ENCODE results near the gene CENPX. TPM values are rescaled to one million over a fixed set of nuclear protein-coding genes. Genes with fewer than 3 reads are reported as not detected.
A peak's percentile ranks its signal among the peaks of the same experiment; 100 is the strongest.

The CENPX gene
- polyA plus RNA-seq, 4 donors = 43.4 to 241 (median 122) TPM

DNA sequence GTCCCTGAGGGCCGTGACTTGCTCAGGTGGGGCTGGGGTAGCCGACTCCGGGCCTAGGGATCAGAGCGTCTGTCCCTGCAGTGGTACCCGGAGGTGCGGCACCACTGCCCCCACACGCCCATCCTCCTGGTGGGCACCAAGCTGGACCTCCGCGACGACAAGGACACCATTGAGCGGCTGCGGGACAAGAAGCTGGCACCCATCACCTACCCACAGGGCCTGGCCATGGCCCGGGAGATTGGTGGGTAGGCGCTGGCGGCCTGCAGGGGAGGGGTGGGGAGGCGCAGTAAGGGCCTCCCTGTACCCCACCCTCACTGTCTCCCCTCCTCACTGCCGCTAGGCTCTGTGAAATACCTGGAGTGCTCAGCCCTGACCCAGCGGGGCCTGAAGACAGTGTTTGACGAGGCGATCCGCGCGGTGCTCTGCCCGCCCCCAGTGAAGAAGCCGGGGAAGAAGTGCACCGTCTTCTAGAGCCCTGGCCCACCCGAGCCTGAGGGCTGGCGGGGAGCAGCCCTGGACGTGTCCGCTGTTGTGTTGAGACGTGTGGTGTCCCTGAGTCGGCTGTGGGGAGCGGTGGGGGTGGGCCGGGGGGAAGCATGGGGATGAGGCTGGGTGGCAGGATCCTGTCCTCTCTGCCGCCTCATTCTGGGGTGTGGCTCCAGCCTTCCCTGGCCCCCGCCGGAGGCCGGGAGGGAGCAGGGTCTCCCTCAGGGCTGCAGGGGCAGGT is 10.8 kb upstream of the CENPX start:
- peaks cover 7 to 32% (median 9%) of the 10 kb centered on the region in 3 donors for H3K4me1 ChIP-seq (ENCODE audit: control insufficient read depth in 3 of 3, insufficient read depth in 2 of 3, low read depth in 1 of 3, low read length in 2 of 3)
- H3K27me3 ChIP-seq (ENCODE audit: control insufficient read depth in 3 of 3, insufficient read depth in 3 of 3, low read length in 3 of 3) = no peaks in the 10 kb centered on the region
- peaks cover 0 to 51% (median 0%) of the 10 kb centered on the region in 3 donors for H3K36me3 ChIP-seq (ENCODE audit: control insufficient read depth in 3 of 3, insufficient read depth in 2 of 3, low read depth in 1 of 3, low read length in 3 of 3)
- DNase-seq (no peak), FAIRE-seq (no peak)
- 93 to 95% (median 94%) methylated on average over 36 to 38 of the region's 38 CpGs for WGBS, 3 donors
- no peak overlapping the region for H3K27ac ChIP-seq (ENCODE audit: low read depth in 1 of 3, low read length in 2 of 3)
- no peak overlapping the region for H3K4me3 ChIP-seq (ENCODE audit: low read depth in 1 of 3, low read length in 3 of 3)
- no peaks in the 10 kb centered on the region for H3K9me3 ChIP-seq (ENCODE audit: control insufficient read depth in 2 of 2, insufficient read depth in 1 of 2, low read depth in 1 of 2, low read length in 1 of 2)

DNA sequence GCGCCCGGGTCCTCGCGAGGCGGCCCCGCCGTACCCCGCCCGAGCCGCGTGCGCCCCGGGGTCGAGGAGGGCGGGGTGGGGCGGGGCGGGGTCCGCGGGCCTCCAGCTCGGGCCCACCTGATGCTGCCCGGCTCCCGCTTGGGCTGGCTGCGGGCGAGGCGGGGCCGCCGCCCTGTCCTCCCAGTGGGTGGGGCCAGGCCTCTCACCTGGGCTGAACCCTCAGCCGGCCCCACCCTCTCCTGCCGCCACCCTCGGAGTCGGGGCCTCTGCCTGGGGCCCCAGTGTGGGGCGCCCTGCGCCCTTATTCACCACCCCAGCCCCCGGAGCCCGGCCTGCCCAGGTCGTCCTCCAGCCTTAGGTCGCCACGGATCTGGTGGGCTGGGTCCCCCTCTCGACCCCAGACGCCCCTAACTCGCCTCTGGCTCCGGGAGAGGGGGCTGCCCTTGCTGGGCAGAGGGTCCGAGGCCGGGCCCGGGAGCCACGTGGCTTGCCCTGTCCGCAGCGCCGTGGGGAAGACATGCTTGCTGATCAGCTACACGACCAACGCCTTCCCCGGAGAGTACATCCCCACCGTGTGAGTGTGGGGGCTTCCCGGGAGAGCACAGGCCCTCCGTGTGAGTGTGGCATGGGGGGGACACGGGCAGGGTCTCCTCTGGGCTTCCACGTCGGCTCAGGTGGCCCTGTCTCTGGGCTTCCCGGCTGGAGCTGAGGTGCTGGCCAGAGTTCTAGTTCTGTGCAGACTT is 9.4 kb upstream of the CENPX start:
- DNase-seq (peak; percentile 73 to 74), FAIRE-seq (no peak)
- Histone ChIP-seq H3K4me3 (ENCODE audit: low read depth in 1 of 3, low read length in 3 of 3) (peak overlapping the region in 2 of 3 donors; percentile 29 to 60), H3K36me3 (ENCODE audit: control insufficient read depth in 3 of 3, insufficient read depth in 2 of 3, low read depth in 1 of 3, low read length in 3 of 3) (peaks cover 0 to 65% (median 0%) of the 10 kb centered on the region in 3 donors), H3K4me1 (ENCODE audit: control insufficient read depth in 3 of 3, insufficient read depth in 2 of 3, low read depth in 1 of 3, low read length in 2 of 3) (peaks cover 7 to 27% (median 9%) of the 10 kb centered on the region in 3 donors), H3K27me3 (ENCODE audit: control insufficient read depth in 3 of 3, insufficient read depth in 3 of 3, low read length in 3 of 3) (no peaks in the 10 kb centered on the region), H3K27ac (ENCODE audit: low read depth in 1 of 3, low read length in 2 of 3) (no peak overlapping the region), H3K9me3 (ENCODE audit: control insufficient read depth in 2 of 2, insufficient read depth in 1 of 2, low read depth in 1 of 2, low read length in 1 of 2) (no peaks in the 10 kb centered on the region)
- WGBS, 3 donors = 12 to 35% (median 15%) methylated on average over 27 to 59 of the region's 59 CpGs

DNA sequence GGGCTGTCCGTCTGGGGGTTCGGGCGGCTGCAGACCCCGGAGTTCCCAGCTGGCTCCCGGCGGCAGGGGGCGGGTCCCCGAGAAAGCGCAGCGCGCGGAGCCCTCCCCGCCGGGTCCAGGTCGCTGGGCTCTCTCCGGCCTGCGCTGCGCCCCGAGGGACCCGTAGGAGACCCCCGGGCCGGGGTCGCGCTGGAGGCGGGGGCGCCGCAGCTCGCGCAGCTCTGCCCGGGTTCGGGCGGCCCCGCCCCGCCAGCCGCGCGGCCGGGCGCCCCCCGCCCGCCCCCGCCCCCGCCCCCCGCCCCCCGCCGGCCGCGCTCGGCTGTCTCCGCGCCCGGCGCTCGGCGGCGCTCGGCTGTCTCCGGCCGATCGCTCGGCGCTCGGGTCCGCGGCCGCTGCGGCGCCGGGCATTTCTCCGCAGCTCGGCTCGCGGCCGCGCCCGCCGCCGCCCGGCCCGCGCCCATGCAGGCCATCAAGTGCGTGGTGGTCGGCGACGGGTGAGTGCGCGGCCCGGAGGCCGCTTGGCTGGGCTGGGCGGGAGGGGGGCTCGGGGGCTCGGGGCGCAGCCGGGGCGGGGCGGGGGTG is 8.7 kb upstream of the CENPX start, which contains the start of gene RAC3:
RAC3 (plus strand) TSS at position 376 of the 582 bp plus-strand sequence; CDS start at position 460, 84 bp downstream.
- H3K9me3 ChIP-seq (ENCODE audit: control insufficient read depth in 2 of 2, insufficient read depth in 1 of 2, low read depth in 1 of 2, low read length in 1 of 2) = no peaks in the 10 kb centered on the region
- H3K4me1 ChIP-seq (ENCODE audit: control insufficient read depth in 3 of 3, insufficient read depth in 2 of 3, low read depth in 1 of 3, low read length in 2 of 3) = peaks cover 4 to 21% (median 9%) of the 10 kb centered on the region in 3 donors
- peaks cover 0 to 67% (median 0%) of the 10 kb centered on the region in 3 donors for H3K36me3 ChIP-seq (ENCODE audit: control insufficient read depth in 3 of 3, insufficient read depth in 2 of 3, low read depth in 1 of 3, low read length in 3 of 3)
- 1 to 7% (median 1%) methylated on average over 3 to 96 of the region's 96 CpGs for WGBS, 3 donors
- peak within 1 kb of the TSS; percentile 33 to 60 (median 39) for H3K4me3 ChIP-seq (ENCODE audit: low read depth in 1 of 3, low read length in 3 of 3)
- DNase-seq (peak in 1 of 2 donors; percentile 39), FAIRE-seq (no peak)
- no peaks in the 10 kb centered on the region for H3K27me3 ChIP-seq (ENCODE audit: control insufficient read depth in 3 of 3, insufficient read depth in 3 of 3, low read length in 3 of 3)
- H3K27ac ChIP-seq (ENCODE audit: low read depth in 1 of 3, low read length in 2 of 3) = peak within 1 kb of the TSS in 2 of 3 donors; percentile 9 to 47

DNA sequence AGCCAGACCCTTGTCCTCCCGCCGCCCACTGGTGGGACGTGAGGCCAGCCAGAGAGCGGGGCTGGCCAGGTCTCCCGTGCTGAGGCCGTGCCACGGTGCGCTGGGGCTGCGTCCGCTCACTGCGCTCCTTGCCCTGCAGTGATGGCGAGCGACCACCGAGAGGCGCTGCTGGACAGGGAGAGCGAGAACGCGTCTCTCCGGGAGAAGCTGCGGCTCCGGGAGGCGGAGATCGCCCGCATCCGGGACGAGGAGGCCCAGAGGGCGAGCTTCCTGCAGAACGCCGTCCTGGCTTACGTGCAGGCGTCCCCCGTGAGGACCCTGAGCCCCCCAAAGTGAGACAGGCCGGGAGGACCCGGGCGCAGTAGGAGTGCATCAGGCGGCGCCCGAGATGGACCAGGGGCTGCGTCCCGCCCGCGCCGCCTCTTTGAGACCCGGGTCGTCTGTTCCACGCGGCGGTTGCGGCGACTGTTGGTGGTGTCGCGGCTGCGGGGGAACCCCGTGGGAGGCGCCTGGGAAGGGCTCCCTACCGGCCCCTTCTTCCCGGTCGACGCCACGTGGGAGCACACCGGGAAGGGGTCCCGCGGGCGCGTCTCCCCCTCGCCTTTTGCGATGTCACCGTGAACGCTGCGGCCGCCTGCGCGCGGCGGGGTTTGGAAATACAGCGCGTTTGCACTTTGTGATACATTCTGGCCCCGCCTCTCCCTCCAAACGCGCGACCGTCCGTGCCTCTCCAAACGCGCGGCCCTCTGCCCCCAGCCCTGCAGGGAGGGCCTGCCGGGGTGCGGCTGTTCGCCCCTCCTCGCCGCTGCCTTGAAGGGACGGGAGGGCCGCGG is 8.0 kb upstream of the CENPX start:
- Histone ChIP-seq H3K4me3 (ENCODE audit: low read depth in 1 of 3, low read length in 3 of 3) (peak overlapping the region; percentile 33 to 60 (median 39)), H3K36me3 (ENCODE audit: control insufficient read depth in 3 of 3, insufficient read depth in 2 of 3, low read depth in 1 of 3, low read length in 3 of 3) (peaks cover 0 to 67% (median 0%) of the 10 kb centered on the region in 3 donors), H3K27ac (ENCODE audit: low read depth in 1 of 3, low read length in 2 of 3) (peak overlapping the region in 2 of 3 donors; percentile 9 to 47), H3K27me3 (ENCODE audit: control insufficient read depth in 3 of 3, insufficient read depth in 3 of 3, low read length in 3 of 3) (no peaks in the 10 kb centered on the region), H3K9me3 (ENCODE audit: control insufficient read depth in 2 of 2, insufficient read depth in 1 of 2, low read depth in 1 of 2, low read length in 1 of 2) (no peaks in the 10 kb centered on the region), H3K4me1 (ENCODE audit: control insufficient read depth in 3 of 3, insufficient read depth in 2 of 3, low read depth in 1 of 3, low read length in 2 of 3) (peaks cover 2 to 15% (median 6%) of the 10 kb centered on the region in 3 donors)
- WGBS, 3 donors = 1% methylated on average over 78 to 94 of the region's 94 CpGs
- DNase-seq (peak; percentile 78 to 91), FAIRE-seq (no peak)

DNA sequence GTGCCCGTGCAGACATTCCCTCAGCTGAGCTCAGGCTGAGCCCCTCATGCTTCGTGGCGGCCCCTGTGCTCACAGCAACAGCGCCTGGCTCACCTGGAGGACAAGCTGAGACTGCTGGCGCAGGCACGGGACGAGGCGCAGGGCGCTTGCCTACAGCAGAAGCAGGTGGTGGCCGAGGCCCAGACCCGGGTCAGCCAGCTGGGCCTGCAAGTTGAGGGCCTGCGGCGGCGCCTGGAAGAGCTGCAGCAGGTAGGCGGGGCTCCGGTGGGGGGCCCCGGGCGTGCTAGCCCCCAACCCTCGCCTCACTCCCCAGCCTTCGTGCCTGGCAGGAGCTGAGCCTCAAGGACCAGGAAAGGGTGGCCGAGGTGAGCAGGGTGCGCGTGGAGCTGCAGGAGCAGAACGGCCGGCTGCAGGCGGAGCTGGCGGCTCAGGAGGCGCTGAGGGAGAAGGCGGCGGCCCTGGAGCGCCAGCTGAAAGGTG is 7.4 kb upstream of the CENPX start:
- DNase-seq = no peak
- Histone ChIP-seq H3K9me3 (ENCODE audit: control insufficient read depth in 2 of 2, insufficient read depth in 1 of 2, low read depth in 1 of 2, low read length in 1 of 2) (no peaks in the 10 kb centered on the region), H3K27ac (ENCODE audit: low read depth in 1 of 3, low read length in 2 of 3) (no peak overlapping the region), H3K4me3 (ENCODE audit: low read depth in 1 of 3, low read length in 3 of 3) (no peak overlapping the region), H3K36me3 (ENCODE audit: control insufficient read depth in 3 of 3, insufficient read depth in 2 of 3, low read depth in 1 of 3, low read length in 3 of 3) (peaks cover 0 to 70% (median 0%) of the 10 kb centered on the region in 3 donors), H3K4me1 (ENCODE audit: control insufficient read depth in 3 of 3, insufficient read depth in 2 of 3, low read depth in 1 of 3, low read length in 2 of 3) (peaks cover 2 to 15% (median 6%) of the 10 kb centered on the region in 3 donors), H3K27me3 (ENCODE audit: control insufficient read depth in 3 of 3, insufficient read depth in 3 of 3, low read length in 3 of 3) (no peaks in the 10 kb centered on the region)
- 63 to 78% (median 68%) methylated on average over 22 to 31 of the region's 31 CpGs for WGBS, 3 donors
- FAIRE-seq = no peak

DNA sequence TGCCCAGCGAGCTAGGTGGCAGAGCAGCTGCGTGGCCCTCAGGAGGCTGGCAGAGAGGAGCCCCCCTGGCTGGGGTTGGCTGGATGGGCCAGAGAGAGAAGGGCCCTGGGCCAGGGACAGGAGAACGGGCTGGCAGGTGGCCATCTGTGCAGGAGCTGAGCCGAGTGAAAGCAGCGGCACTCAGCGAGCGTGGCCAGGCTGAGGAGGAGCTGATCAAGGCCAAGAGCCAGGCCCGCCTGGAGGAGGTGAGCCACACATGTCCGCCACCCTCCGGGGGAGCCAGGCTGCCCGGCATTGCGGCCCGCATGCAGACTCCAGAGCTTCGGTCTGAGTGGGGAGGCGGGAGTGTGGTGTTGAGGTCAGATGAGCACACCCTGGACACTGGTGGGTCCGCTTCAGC is 6.7 kb upstream of the CENPX start:
- peaks cover 2 to 20% (median 6%) of the 10 kb centered on the region in 3 donors for H3K4me1 ChIP-seq (ENCODE audit: control insufficient read depth in 3 of 3, insufficient read depth in 2 of 3, low read depth in 1 of 3, low read length in 2 of 3)

DNA sequence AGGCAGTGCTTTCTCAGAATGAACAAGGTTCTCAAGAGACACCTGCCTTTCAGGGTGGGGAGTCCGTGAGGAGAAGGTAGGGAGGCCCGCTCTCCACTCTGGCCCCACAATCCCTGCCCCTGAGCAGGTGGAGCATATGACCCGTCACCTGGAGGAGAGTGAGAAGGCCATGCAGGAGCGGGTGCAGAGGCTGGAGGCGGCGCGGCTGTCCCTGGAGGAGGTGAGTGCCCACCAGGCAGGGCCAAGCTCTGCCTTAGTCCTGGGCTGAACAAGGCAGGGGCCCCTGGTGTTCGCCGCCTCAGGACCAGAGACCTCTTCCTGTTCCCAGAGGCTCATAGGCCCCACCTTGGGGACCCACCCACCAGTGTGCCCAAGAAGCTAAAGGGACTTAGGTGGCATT is 6.3 kb upstream of the CENPX start:
- WGBS, 3 donors = 96 to 99% (median 98%) methylated on average over 9 of the region's 9 CpGs
- Histone ChIP-seq H3K36me3 (ENCODE audit: control insufficient read depth in 3 of 3, insufficient read depth in 2 of 3, low read depth in 1 of 3, low read length in 3 of 3) (peaks cover 0 to 65% (median 0%) of the 10 kb centered on the region in 3 donors), H3K4me1 (ENCODE audit: control insufficient read depth in 3 of 3, insufficient read depth in 2 of 3, low read depth in 1 of 3, low read length in 2 of 3) (peaks cover 2 to 24% (median 10%) of the 10 kb centered on the region in 3 donors), H3K9me3 (ENCODE audit: control insufficient read depth in 2 of 2, insufficient read depth in 1 of 2, low read depth in 1 of 2, low read length in 1 of 2) (no peaks in the 10 kb centered on the region), H3K27me3 (ENCODE audit: control insufficient read depth in 3 of 3, insufficient read depth in 3 of 3, low read length in 3 of 3) (no peaks in the 10 kb centered on the region), H3K27ac (ENCODE audit: low read depth in 1 of 3, low read length in 2 of 3) (no peak overlapping the region), H3K4me3 (ENCODE audit: low read depth in 1 of 3, low read length in 3 of 3) (no peak overlapping the region)
- FAIRE-seq (no peak), DNase-seq (no peak)

More for the DNA sequence above, 6.7 kb upstream of the CENPX start:
- no peaks in the 10 kb centered on the region for H3K27me3 ChIP-seq (ENCODE audit: control insufficient read depth in 3 of 3, insufficient read depth in 3 of 3, low read length in 3 of 3)
- H3K4me3 ChIP-seq (ENCODE audit: low read depth in 1 of 3, low read length in 3 of 3) = no peak overlapping the region
- DNase-seq (no peak), FAIRE-seq (no peak)
- 92 to 95% (median 94%) methylated on average over 16 of the region's 16 CpGs for WGBS, 3 donors
- H3K9me3 ChIP-seq (ENCODE audit: control insufficient read depth in 2 of 2, insufficient read depth in 1 of 2, low read depth in 1 of 2, low read length in 1 of 2) = no peaks in the 10 kb centered on the region
- peaks cover 0 to 68% (median 0%) of the 10 kb centered on the region in 3 donors for H3K36me3 ChIP-seq (ENCODE audit: control insufficient read depth in 3 of 3, insufficient read depth in 2 of 3, low read depth in 1 of 3, low read length in 3 of 3)
- no peak overlapping the region for H3K27ac ChIP-seq (ENCODE audit: low read depth in 1 of 3, low read length in 2 of 3)
